Lung (tissue), 12 donors: ENCODE results near the gene CTTNBP2. TPM values are rescaled to one million over a fixed set of nuclear protein-coding genes. Genes with fewer than 3 reads are reported as not detected.
A peak's percentile ranks its signal among the peaks of the same experiment; 100 is the strongest.

Experiments
- ATAC-seq: fragments of 200-7000 bp; cut with Tn5 transposase; one replicate; pipeline ENCODE4 v1.9.1; 2020; ENCODE audit warnings: moderate number of reproducible peaks; ENCODE audit not compliant: insufficient read depth, low FRiP score
- DNase-seq, 3 donors: peaks; one replicate each; pipeline ENCODE4 v3.0.0-alpha.2; 2013 to 2017
- H3K27ac ChIP-seq, 2 donors: one replicate each; pipeline ENCODE4 v1.5.1; 2013; ENCODE audit warnings: mild to moderate bottlenecking in 2 of 2, moderate library complexity in 2 of 2, control low read depth in 1 of 2, inconsistent platforms in 1 of 2, low read depth in 1 of 2, low read length in 1 of 2
- H3K27me3 ChIP-seq, 3 donors: one replicate each; pipeline ENCODE4 v1.5.1; 2013; ENCODE audit warnings: low read length in 2 of 3; ENCODE audit not compliant: control insufficient read depth in 3 of 3, insufficient read depth in 3 of 3
- H3K36me3 ChIP-seq, 4 donors: one replicate each; pipeline ENCODE4 v1.5.1; 2013; ENCODE audit warnings: low read length in 4 of 4, mild to moderate bottlenecking in 1 of 4, moderate library complexity in 1 of 4; ENCODE audit not compliant: control insufficient read depth in 4 of 4, insufficient read depth in 4 of 4
- H3K4me1 ChIP-seq, 5 donors: one replicate each; pipeline ENCODE4 v1.5.1; 2013; ENCODE audit warnings: low read length in 5 of 5, mild to moderate bottlenecking in 2 of 5, moderate library complexity in 1 of 5; ENCODE audit not compliant: control insufficient read depth in 5 of 5, insufficient read depth in 5 of 5
- H3K4me3 ChIP-seq: one replicate; pipeline ENCODE4 v1.5.1; 2013; ENCODE audit warnings: mild to moderate bottlenecking, control low read depth, moderate library complexity
- H3K9ac ChIP-seq, 2 donors: one replicate each; pipeline ENCODE4 v1.5.1; 2013; ENCODE audit warnings: low read length in 2 of 2, control low read depth in 1 of 2; ENCODE audit not compliant: insufficient read depth in 1 of 2
- H3K9me3 ChIP-seq, 4 donors: one replicate each; pipeline ENCODE4 v1.5.1; 2013; ENCODE audit warnings: low read length in 3 of 4, mild to moderate bottlenecking in 1 of 4, moderate library complexity in 1 of 4; ENCODE audit not compliant: control insufficient read depth in 4 of 4, insufficient read depth in 3 of 4
- WGBS, 2 donors: extraction: QIAGEN DNeasy Blood & Tissue Kit; methylation state at CpG; one replicate each; pipeline ENCODE4 v1.1.7; 2013; 5-methylcytosine and 5-hydroxymethylcytosine counted together
- polyA plus RNA-seq, 2 donors: library from polyadenylated mRNA; stranded (reverse); fragments of 200-250 nt; gene quantifications; one replicate each; pipeline ENCODE4 v1.2.1, GENCODE V29; 2013
- total RNA-seq, 2 donors: library from RNA; depleted of rRNA in 1 of 2; stranded (reverse); fragments of >200 nt in 1 of 2; gene quantifications; one replicate each; pipeline ENCODE4 v1.2.1, GENCODE V29; 2014 to 2021
- TF ChIP-seq, protein P1 (sequence below): IDR thresholded peaks from 2 replicates; pipeline ENCODE4 v1.5.1; 2012; ENCODE audit warnings: mild to moderate bottlenecking; ENCODE audit errors: control extremely low read depth, extremely low read depth
- donor health status: control.
- donor health status: control.
- donor health status: Bipolar disorder and iron deficiency.
- donor health status: healthy.
- donor health status: DM: yes; HTN: yes; CAD: no.

Gene CTTNBP2
- total and polyA plus RNA-seq, 4 donors: 0.63 to 15.4 (median 2.4) TPM

- Histone ChIP-seq H3K9me3 (no peaks in the 10 kb centered on the region), H3K4me1 (no peaks in the 10 kb centered on the region), H3K36me3 (no peaks in the 10 kb centered on the region), H3K9ac (no peak overlapping the region), H3K27me3 (no peaks in the 10 kb centered on the region), H3K27ac (no peak overlapping the region), H3K4me3 (no peak overlapping the region)
- TF ChIP-seq, protein P1, sequence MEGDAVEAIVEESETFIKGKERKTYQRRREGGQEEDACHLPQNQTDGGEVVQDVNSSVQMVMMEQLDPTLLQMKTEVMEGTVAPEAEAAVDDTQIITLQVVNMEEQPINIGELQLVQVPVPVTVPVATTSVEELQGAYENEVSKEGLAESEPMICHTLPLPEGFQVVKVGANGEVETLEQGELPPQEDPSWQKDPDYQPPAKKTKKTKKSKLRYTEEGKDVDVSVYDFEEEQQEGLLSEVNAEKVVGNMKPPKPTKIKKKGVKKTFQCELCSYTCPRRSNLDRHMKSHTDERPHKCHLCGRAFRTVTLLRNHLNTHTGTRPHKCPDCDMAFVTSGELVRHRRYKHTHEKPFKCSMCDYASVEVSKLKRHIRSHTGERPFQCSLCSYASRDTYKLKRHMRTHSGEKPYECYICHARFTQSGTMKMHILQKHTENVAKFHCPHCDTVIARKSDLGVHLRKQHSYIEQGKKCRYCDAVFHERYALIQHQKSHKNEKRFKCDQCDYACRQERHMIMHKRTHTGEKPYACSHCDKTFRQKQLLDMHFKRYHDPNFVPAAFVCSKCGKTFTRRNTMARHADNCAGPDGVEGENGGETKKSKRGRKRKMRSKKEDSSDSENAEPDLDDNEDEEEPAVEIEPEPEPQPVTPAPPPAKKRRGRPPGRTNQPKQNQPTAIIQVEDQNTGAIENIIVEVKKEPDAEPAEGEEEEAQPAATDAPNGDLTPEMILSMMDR: no peak
- 82 to 96% methylated on average over 5 of the region's 5 CpGs for WGBS, 2 donors
- ATAC-seq: no peak
- peak in 2 of 3 donors; percentile 21 to 23 for DNase-seq
Measured at GRCh38 chr7:117901089-117901797, 28.0 kb upstream of the CTTNBP2 start.

- Histone ChIP-seq H3K4me3 (no peak overlapping the region), H3K36me3 (no peaks in the 10 kb centered on the region), H3K27ac (no peak overlapping the region), H3K4me1 (no peaks in the 10 kb centered on the region), H3K9ac (no peak overlapping the region), H3K27me3 (no peaks in the 10 kb centered on the region), H3K9me3 (no peaks in the 10 kb centered on the region)
- no peak for DNase-seq
- no peak for ATAC-seq
- TF ChIP-seq, protein P1: no peak
Measured at GRCh38 chr7:117896339-117896738, 23.1 kb upstream of the CTTNBP2 start.

DNA sequence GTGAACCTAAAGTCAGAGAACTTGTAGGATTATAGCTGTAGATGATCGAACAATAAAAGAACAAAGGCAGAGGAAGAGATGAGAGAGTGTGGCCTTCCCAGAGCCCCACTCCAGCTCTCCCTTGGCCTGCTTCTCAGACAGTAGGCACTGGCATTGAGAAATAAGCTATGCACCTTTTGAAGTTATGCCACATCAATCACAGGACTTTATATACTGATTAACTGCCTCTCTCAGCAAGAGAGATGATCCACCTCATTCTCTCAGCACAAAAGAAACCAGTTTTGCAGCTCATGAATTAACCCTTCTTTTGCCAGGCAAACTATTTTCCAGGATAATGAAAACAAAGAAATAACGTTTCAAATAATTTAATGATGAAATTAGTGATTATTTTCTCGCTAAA is 22.0 kb upstream of the CTTNBP2 start:
- TF ChIP-seq, protein P1: no peak
- WGBS, 2 donors: 86 to 92% methylated on average over 3 of the region's 3 CpGs
- DNase-seq: no peak

GRCh38 chr7:117894037-117894436 is 20.8 kb upstream of the CTTNBP2 start:
- TF ChIP-seq, protein P1: no peak
- WGBS, 2 donors: 89 to 97% methylated on average over 1 of the region's 1 CpG
- H3K36me3 ChIP-seq: no peaks in the 10 kb centered on the region

More for the DNA sequence above, 22.0 kb upstream of the CTTNBP2 start:
- Histone ChIP-seq H3K27ac (no peak overlapping the region), H3K27me3 (no peaks in the 10 kb centered on the region), H3K9ac (no peak overlapping the region), H3K4me1 (no peaks in the 10 kb centered on the region), H3K4me3 (no peak overlapping the region), H3K36me3 (no peaks in the 10 kb centered on the region), H3K9me3 (no peaks in the 10 kb centered on the region)
- ATAC-seq: no peak

More at GRCh38 chr7:117894037-117894436, 20.8 kb upstream of the CTTNBP2 start:
- H3K27ac ChIP-seq: no peak overlapping the region
- H3K4me1 ChIP-seq: no peaks in the 10 kb centered on the region
- ATAC-seq: no peak
- DNase-seq: no peak
- no peaks in the 10 kb centered on the region for H3K27me3 ChIP-seq
- no peak overlapping the region for H3K4me3 ChIP-seq
- H3K9me3 ChIP-seq: no peaks in the 10 kb centered on the region
- no peak overlapping the region for H3K9ac ChIP-seq
